Calu3 (cell line): Measurements from ENCODE around the gene SHISA8. TPM values are rescaled to one million over a fixed set of nuclear protein-coding genes. Genes with fewer than 3 reads are reported as not detected.

Experiments used
- BruUV-seq: library from RNA; stranded (reverse); fragments of 400-500 nt; replicated peaks from 2 replicates; lab custom pipeline; 2021; lab: Mats Ljungman, UMichigan
- CTCF ChIA-PET: fragments of 300-600 bp; sonication (Branson Sonifier 250); formaldehyde crosslinking; loops from one replicate; lab custom pipeline; 2022; ENCODE audit warnings: antibody characterized with exemption; lab: Charles Lee
- DNase-seq: peaks from one replicate; pipeline ENCODE4 v3.0.0; 2022
- H3K27ac Mint-ChIP-seq: one replicate; pipeline ENCODE4 v1.8.0; 2022; ENCODE audit warnings: mixed read lengths; ENCODE audit not compliant: unreplicated experiment
- H3K27me3 Mint-ChIP-seq: one replicate; pipeline ENCODE4 v1.8.0; 2022; ENCODE audit warnings: mixed read lengths; ENCODE audit not compliant: unreplicated experiment
- H3K36me3 Mint-ChIP-seq: one replicate; pipeline ENCODE4 v1.8.0; 2022; ENCODE audit warnings: mild to moderate bottlenecking, moderate library complexity, mixed read lengths; ENCODE audit not compliant: insufficient read depth, unreplicated experiment
- H3K4me1 Mint-ChIP-seq: one replicate; pipeline ENCODE4 v1.8.0; 2022; ENCODE audit warnings: mild to moderate bottlenecking, low read depth, mixed read lengths; ENCODE audit not compliant: unreplicated experiment
- H3K4me3 Mint-ChIP-seq: one replicate; pipeline ENCODE4 v1.8.0; 2022; ENCODE audit warnings: mild to moderate bottlenecking, low read depth, moderate library complexity, mixed read lengths; ENCODE audit not compliant: unreplicated experiment
- H3K9me3 Mint-ChIP-seq: one replicate; pipeline ENCODE4 v1.8.0; 2022; ENCODE audit warnings: low read depth, mixed read lengths; ENCODE audit not compliant: unreplicated experiment
- CTCF ChIP-seq: fragments of 200-600 bp; IDR thresholded peaks from one replicate; pipeline ENCODE4 v1.8.0; 2022; ENCODE audit warnings: antibody characterized with exemption; ENCODE audit not compliant: unreplicated experiment
- intact Hi-C: fragments of 100-400 bp; cut with micrococcal nuclease; formaldehyde crosslinking; loops from one replicate; pipeline ENCODE4 v1.10.0; 2022; ENCODE audit not compliant: unreplicated experiment
- total RNA-seq: library from RNA; stranded (reverse); gene quantifications from 2 replicates; pipeline ENCODE4 v1.2.3, GENCODE V29; 2022

SHISA8 gene
- total RNA-seq, 1 experiment from 2014 or later, result not detected

GRCh38 chr22:41948142-41948541 is 33.3 kb upstream of the SHISA8 start:
- peaks cover 47% of the 10 kb centered on the region for H3K36me3 Mint-ChIP-seq
- intact Hi-C loops, result loop anchor here (5.0 kb wide), 1 partner anchor 124 kb away; the partner anchor contains the start of genes NAGA and PHETA2
- H3K9me3 Mint-ChIP-seq, result no peaks in the 10 kb centered on the region
- CTCF ChIA-PET, result interaction anchor here (1.0 kb wide), 1 partner anchor 22 kb away, joined by 3 read pairs; no protein-coding TSS in a partner anchor
- peak overlapping the region; percentile 62 for H3K27ac Mint-ChIP-seq
- BruUV-seq, result no TSS peak
- DNase-seq, result no peak
- H3K4me1 Mint-ChIP-seq, result peaks cover 50% of the 10 kb centered on the region
- H3K27me3 Mint-ChIP-seq, result no peaks in the 10 kb centered on the region
- TF ChIP-seq CTCF, result no peak
- H3K4me3 Mint-ChIP-seq, result peak overlapping the region; percentile 79

GRCh38 chr22:41947424-41948080 is 32.7 kb upstream of the SHISA8 start:
- Mint-ChIP-seq H3K9me3 (no peaks in the 10 kb centered on the region), H3K36me3 (peaks cover 47% of the 10 kb centered on the region), H3K4me3 (peak overlapping the region; percentile 79), H3K27ac (peak overlapping the region; percentile 62), H3K27me3 (no peaks in the 10 kb centered on the region), H3K4me1 (peaks cover 50% of the 10 kb centered on the region)
- no peak for TF ChIP-seq CTCF
- DNase-seq, result no peak
- intact Hi-C loops, result loop anchor here (2.0 to 5.0 kb wide), 2 partner anchors 115 to 125 kb away; partner anchors contain the start of genes NAGA, PHETA2 and SREBF2
- CTCF ChIA-PET, result interaction anchor here (0.6 to 1.1 kb wide), 6 partner anchors 11 to 326 kb away, joined by 3 to 8 read pairs (median 6); partner anchors contain the start of genes CCDC134, SREBF2 and XRCC6
- TSS peak; percentile 74 for BruUV-seq

GRCh38 chr22:41946629-41947423 is 32.0 kb upstream of the SHISA8 start, which contains the start of gene CENPM:
CENPM (minus strand) TSS chr22:41947152; CDS start chr22:41947076, 76 bp downstream.
- TF ChIP-seq CTCF, result no peak
- peaks cover 52% of the 10 kb centered on the region for H3K4me1 Mint-ChIP-seq
- peak; percentile 97 for DNase-seq
- no peaks in the 10 kb centered on the region for H3K9me3 Mint-ChIP-seq
- no TSS peak for BruUV-seq
- H3K27ac Mint-ChIP-seq, result peak within 1 kb of the TSS; percentile 62
- intact Hi-C loops, result loop anchor here (2.0 to 5.0 kb wide), 2 partner anchors 114 to 125 kb away; partner anchors contain the start of genes NAGA, PHETA2 and SREBF2
- H3K36me3 Mint-ChIP-seq, result peaks cover 52% of the 10 kb centered on the region
- H3K27me3 Mint-ChIP-seq, result no peaks in the 10 kb centered on the region
- CTCF ChIA-PET, result interaction anchor here (0.6 to 1.1 kb wide), 11 partner anchors 11 to 569 kb away, joined by 3 to 8 read pairs (median 4); partner anchors contain the start of genes CCDC134, SREBF2 and XRCC6
- peak within 1 kb of the TSS; percentile 79 for H3K4me3 Mint-ChIP-seq

- intact Hi-C loops, result no loop called here
These were observed 28.9 kb upstream of the SHISA8 start for GRCh38 chr22:41943661-41944209.

More at GRCh38 chr22:41943661-41944209, 28.9 kb upstream of the SHISA8 start:
- Mint-ChIP-seq H3K27me3 (no peaks in the 10 kb centered on the region), H3K9me3 (no peaks in the 10 kb centered on the region), H3K4me1 (peaks cover 70% of the 10 kb centered on the region), H3K36me3 (peaks cover 81% of the 10 kb centered on the region), H3K4me3 (peak overlapping the region; percentile 23), H3K27ac (no peak overlapping the region)
- CTCF ChIA-PET, result interaction anchor here (1.0 kb wide), 1 partner anchor 197 kb away, joined by 3 read pairs; no protein-coding TSS in a partner anchor
- no TSS peak for BruUV-seq
- no peak for TF ChIP-seq CTCF
- no peak for DNase-seq
